GM18517 (cell line): ENCODE results near the gene TMCC3.
"Not testable (repeated sequence)": the region's sequence is repeated elsewhere in the genome, so short reads cannot be mapped to it uniquely, and the experiment has no call there.

Source experiments
- ATAC-seq: cut with Tn5 transposase; IDR thresholded peaks from one replicate; pipeline ENCODE4 v1.9.1; 2021; ENCODE audit warnings: mild to moderate bottlenecking, moderate library complexity; ENCODE audit not compliant: unreplicated experiment

TMCC3 gene

DNA sequence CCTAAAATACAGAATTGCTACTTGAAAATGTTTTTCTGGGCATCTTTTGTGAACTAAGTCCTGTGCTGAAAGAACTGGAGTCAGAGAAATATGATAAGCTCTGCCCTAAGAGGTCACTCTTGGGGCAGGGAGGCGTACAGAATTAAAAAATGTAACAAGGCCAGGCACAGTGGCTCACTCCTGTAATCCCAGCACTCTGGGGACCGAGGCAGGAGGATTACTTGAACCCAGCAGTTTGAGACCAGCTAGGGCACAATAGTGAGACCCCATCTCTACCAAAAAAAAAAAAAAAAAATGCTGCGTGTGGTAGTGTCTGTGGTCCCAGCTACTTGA is 46.0 kb downstream of the TMCC3 start:
- no peak for ATAC-seq

DNA sequence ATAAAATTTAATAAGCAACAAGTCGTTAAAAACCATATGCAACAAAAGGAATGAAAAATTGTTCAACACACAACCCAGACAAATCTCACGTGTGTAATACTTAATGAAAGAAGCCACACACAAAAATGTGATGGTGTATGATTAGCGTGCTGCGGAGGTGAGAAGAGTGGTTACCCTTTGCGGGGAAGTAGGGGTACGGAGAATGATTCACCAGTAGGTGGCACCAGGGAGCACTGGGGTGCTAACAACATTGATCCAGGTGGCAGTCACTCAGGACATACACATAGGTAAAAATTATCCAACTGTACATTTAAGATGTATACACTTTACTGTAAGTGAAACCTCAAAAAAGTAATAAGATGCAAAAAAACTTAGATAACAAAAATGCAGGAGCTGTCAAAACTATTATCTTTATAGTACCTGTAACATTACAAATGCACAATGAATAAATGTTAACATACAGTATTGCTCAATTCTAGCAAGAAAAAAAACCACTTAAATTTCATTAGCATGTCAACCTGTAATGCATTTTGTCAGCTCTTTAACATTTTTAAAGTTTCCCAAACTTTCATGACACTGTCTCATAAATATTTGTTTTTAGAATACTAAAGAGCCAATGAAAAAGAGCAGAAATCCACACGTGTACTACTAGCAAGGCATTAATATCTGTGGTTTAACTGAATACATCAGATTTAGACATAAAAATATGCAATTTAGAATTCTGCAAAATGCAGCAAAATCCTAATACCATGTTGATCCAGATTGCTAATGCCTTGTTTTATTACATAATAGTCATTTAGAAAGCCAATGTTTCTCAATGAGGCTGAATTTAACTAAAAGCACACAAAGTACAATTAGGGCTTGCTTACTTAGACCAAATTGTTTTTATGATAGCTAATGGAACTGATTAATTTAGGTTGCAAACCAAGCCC is 46.7 kb downstream of the TMCC3 start:
- no peak for ATAC-seq

DNA sequence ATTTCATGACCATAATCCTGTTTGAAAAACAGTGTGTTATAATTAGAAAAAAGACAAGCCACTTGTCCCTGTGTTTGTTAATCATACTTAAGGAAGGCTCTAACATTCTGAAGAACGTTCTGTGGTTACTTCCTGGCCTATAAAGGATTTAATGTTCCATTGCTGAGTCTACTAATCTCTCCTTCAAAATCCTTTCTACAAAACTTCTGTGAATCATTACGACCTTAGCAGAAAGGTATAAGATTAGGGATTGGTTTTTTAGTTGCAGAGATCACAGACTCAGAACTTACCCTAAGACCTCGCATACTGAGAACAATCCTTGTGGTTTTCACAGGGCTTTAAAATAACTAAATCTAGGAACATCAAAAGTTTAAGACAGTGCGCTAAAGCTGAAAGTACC is 48.3 kb downstream of the TMCC3 start:
- no peak for ATAC-seq

DNA sequence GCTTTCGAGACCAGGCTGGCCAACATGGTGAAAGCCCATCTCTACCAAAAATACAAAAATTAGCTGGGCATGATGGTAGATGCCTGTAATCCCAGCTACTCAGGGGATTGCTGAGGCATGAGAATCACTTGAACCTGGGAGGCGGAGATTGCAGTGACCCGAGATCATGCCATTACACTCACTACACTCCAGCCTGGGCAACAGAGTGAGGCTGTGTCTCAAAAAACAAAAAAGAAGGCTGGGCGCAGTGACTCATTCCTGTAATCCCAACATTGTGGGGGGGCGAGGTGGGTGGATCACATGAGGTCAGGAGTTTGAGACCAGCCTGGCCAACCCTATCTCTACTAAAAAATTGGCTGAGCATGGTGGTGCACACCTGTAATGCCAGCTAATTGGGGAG is 49.0 kb downstream of the TMCC3 start:
- not testable (repeated sequence) for ATAC-seq

DNA sequence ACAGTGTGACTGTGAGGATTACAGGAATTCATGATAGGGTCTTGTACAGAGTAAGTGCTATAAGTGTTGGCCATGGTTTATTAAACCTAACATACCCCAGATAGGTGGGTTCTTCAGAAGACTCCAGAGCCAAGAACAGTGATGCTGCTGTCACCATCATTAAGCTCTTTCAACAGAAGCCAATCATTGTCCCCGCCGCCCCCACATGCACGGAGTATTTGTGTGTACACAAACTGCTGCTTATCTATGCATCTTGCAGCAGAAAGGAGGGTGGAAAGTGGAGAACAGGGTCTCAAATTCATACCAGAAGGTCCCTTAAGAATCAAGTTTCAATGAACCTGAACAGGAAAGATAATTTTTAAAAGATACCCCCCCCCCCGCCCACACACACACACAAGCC is 51.2 kb downstream of the TMCC3 start:
- ATAC-seq: no peak

DNA sequence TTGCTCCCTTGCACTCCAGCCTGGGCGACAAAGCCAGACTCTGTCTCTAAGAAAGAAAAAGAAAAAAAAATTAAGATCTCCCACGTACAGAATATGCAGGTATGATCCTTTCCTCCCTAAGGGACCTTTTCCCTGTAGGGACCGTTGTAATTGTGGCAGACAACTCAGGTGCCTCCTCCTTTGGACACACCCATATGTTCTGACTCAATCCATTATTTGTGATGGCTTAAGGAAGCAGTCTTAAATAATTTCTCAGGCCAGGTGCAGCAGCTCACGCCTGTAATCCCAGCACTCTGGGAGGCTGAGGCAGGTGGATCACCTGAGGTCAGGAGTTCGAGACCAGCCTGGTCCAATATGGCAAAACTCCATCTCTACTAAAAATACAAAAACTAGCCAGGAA is 53.1 kb downstream of the TMCC3 start:
- ATAC-seq: no peak

GRCh38 chr12:94596596-94596995 is 53.8 kb downstream of the TMCC3 start:
- ATAC-seq: no peak

GRCh38 chr12:94595152-94595551 is 55.2 kb downstream of the TMCC3 start:
- ATAC-seq: no peak

GRCh38 chr12:94594443-94594825 is 55.9 kb downstream of the TMCC3 start:
- no peak for ATAC-seq

- no peak for ATAC-seq
Observed at GRCh38 chr12:94593822-94594442, 56.4 kb downstream of the TMCC3 start.

GRCh38 chr12:94592723-94593122 is 57.6 kb downstream of the TMCC3 start:
- ATAC-seq: not testable (repeated sequence)

DNA sequence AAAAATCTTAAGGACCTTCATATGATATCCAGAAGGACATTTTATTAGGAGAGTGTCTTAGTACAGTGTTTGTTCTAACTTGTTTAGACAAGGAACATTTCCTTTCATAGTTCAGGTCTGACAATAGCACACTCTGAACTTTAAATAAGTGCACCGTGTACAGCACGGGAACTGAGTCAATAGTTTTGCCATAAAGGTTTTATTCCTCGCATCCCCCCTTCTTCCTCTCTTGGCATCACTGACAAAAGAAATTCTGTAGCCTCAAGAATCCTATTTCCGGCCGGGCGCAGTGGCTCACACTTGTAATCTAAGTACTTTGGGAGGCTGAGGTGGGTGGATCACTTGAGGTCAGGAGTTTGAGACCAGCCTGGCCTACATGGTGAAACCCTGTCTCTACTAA is 58.3 kb downstream of the TMCC3 start:
- ATAC-seq: no peak

- ATAC-seq: no peak
Observed at GRCh38 chr12:94590428-94590827, 59.9 kb downstream of the TMCC3 start.

DNA sequence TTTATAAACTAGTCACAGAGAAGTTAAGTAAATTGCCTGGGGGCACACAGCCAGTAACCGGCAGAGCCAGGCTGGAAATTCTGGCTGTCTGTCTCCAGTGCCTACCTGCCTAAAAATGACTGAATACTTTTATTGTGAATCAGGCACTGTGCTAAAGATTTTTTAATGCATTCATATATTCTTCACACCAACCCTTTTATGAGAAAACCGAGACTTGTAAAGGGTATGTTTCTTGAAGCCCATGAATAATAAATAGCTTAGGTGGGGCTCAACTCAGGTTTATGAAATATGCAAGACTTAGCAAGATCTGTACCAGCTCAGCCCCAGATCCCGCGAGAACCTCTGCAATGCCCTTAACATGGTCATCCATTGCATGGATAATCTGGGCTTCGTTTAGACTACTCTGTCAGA is 60.8 kb downstream of the TMCC3 start:
- no peak for ATAC-seq

GRCh38 chr12:94588346-94588745 is 62.0 kb downstream of the TMCC3 start:
- ATAC-seq: no peak

- no peak for ATAC-seq
Observed at GRCh38 chr12:94587266-94588241, 62.8 kb downstream of the TMCC3 start.

DNA sequence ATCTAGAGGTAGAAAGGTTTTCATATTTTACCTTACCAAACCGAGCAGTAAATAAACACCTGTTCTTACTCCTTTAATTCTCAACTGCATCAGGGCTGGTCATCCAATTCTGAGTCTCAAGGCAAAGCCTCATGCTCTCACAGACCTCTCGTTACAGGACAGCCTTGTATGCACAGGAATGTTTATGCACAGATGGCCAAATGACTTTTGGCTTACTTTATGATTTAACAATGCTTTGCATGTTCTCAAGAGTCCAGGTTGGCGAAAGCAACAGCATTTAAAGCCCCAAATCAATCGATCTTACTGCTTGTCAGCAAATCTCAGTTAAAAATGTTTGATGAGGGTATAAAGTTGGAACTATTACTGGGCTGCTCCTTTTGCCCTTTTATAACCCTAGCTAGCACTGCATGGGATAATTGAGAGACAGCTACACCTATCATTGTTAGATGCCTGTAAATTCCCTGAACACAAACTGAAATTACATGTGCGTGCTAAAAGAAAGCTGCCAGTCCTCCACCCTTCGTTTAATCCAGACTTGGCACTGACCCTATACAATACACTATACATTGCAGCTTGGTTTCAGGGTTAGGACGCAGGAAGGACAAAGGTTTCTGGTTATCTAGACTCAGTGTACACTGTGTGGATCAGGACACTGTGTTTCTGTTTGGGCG is 63.6 kb downstream of the TMCC3 start:
- ATAC-seq: no peak

GRCh38 chr12:94585626-94586025 is 64.7 kb downstream of the TMCC3 start:
- ATAC-seq: no peak

DNA sequence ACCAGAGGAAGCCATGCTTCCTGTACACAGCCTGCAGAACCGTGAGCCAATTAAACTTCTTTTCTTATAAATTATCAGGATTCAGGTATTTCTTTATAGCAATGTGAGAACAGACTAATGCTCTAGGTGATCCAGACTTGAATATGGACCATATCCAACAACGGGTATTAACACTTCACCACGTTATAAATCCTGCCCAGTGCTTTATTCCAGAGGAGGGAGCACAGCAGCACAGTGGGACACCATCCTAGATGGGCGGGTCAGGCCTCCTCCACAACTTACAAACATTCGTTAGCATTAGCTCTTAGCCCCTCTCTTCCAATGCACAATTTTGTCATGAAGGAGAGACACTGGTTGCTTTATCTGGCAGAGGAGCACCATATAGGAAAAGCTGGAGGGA is 66.0 kb downstream of the TMCC3 start:
- ATAC-seq: no peak

DNA sequence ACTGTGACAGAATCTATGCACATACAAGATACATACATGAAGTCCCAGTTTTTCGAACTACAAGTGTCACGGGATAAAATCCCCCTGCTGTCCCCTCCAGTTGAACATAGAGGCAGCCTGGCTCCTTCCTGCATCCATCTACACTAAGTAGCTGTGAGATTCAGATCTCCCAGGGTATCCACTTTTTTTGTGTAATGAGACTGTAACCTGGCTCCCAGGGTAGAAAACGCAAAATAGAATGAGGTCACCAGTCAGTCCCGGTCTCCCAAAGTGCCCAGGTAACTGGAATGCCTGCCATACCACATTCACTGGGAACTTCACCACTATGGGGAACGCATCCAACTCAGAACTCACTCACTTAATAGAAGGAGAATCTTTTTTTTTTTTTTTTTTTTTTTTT is 67.8 kb downstream of the TMCC3 start:
- ATAC-seq: no peak
